Measurements from ENCODE around the gene RIMBP2.

RIMBP2 gene

GRCh38 chr12:130557886-130558765 lies 158.0 kb downstream of the RIMBP2 start:
- DNase-seq (no peak), ATAC-seq (ENCODE audit: insufficient read depth, low read depth) (no peak)
- Histone ChIP-seq H3K79me2 (ENCODE audit: insufficient read depth, low read length) (no peaks in the 10 kb centered on the region), H2AFZ (ENCODE audit: low read depth, low read length) (no peak overlapping the region), H3K36me3 (ENCODE audit: insufficient read depth, low read length) (no peaks in the 10 kb centered on the region), H3K4me3 (ENCODE audit: low read depth in 1 of 2, low read length in 2 of 2) (no peak overlapping the region), H3K27me3 (ENCODE audit: insufficient read depth, low read length, poor library complexity) (no peaks in the 10 kb centered on the region), H3K9me3 (ENCODE audit: insufficient read depth, low read length, severe bottlenecking) (no peaks in the 10 kb centered on the region), H4K20me1 (ENCODE audit: insufficient read depth, low read length) (no peaks in the 10 kb centered on the region), H3K4me1 (ENCODE audit: insufficient read depth, low read length) (no peaks in the 10 kb centered on the region), H3K9ac (ENCODE audit: low read depth, low read length) (no peak overlapping the region), H3K4me2 (ENCODE audit: insufficient read depth, low read length) (no peak overlapping the region), H3K27ac (ENCODE audit: low read length) (no peak overlapping the region)
- TF ChIP-seq EZH2 (IDR thresholded peaks at IDR 0.05; ENCODE audit: borderline replicate concordance, low read depth, low read length, severe bottlenecking) (no peak), CTCF (IDR thresholded peaks at IDR 0.05; ENCODE audit: borderline replicate concordance, extremely low read depth, low read length, poor library complexity, severe bottlenecking) (no peak)

GRCh38 chr12:130557201-130557600 lies 158.9 kb downstream of the RIMBP2 start:
- no peak overlapping the region for H3K27ac ChIP-seq (ENCODE audit: low read length)
- no peak overlapping the region for H2AFZ ChIP-seq (ENCODE audit: low read depth, low read length)
- H3K9me3 ChIP-seq (ENCODE audit: insufficient read depth, low read length, severe bottlenecking) = no peaks in the 10 kb centered on the region
- no peak overlapping the region for H3K9ac ChIP-seq (ENCODE audit: low read depth, low read length)
- ATAC-seq (ENCODE audit: insufficient read depth, low read depth) = no peak
- no peaks in the 10 kb centered on the region for H4K20me1 ChIP-seq (ENCODE audit: insufficient read depth, low read length)
- no peak overlapping the region for H3K4me3 ChIP-seq (ENCODE audit: low read depth in 1 of 2, low read length in 2 of 2)
- no peaks in the 10 kb centered on the region for H3K27me3 ChIP-seq (ENCODE audit: insufficient read depth, low read length, poor library complexity)
- H3K36me3 ChIP-seq (ENCODE audit: insufficient read depth, low read length) = no peaks in the 10 kb centered on the region
- no peak for DNase-seq
- TF ChIP-seq CTCF (IDR thresholded peaks at IDR 0.05; ENCODE audit: borderline replicate concordance, extremely low read depth, low read length, poor library complexity, severe bottlenecking) = no peak
- no peak for TF ChIP-seq EZH2 (IDR thresholded peaks at IDR 0.05; ENCODE audit: borderline replicate concordance, low read depth, low read length, severe bottlenecking)
- no peaks in the 10 kb centered on the region for H3K4me1 ChIP-seq (ENCODE audit: insufficient read depth, low read length)
- no peaks in the 10 kb centered on the region for H3K79me2 ChIP-seq (ENCODE audit: insufficient read depth, low read length)
- H3K4me2 ChIP-seq (ENCODE audit: insufficient read depth, low read length) = no peak overlapping the region

- no peak overlapping the region for H3K27ac ChIP-seq (ENCODE audit: low read length)
- no peaks in the 10 kb centered on the region for H3K4me1 ChIP-seq (ENCODE audit: insufficient read depth, low read length)
- TF ChIP-seq CTCF (IDR thresholded peaks at IDR 0.05; ENCODE audit: borderline replicate concordance, extremely low read depth, low read length, poor library complexity, severe bottlenecking) (no peak), EZH2 (IDR thresholded peaks at IDR 0.05; ENCODE audit: borderline replicate concordance, low read depth, low read length, severe bottlenecking) (no peak)
- H2AFZ ChIP-seq (ENCODE audit: low read depth, low read length) = no peak overlapping the region
- H3K9ac ChIP-seq (ENCODE audit: low read depth, low read length) = no peak overlapping the region
- ATAC-seq (ENCODE audit: insufficient read depth, low read depth) (no peak), DNase-seq (no peak)
- H3K79me2 ChIP-seq (ENCODE audit: insufficient read depth, low read length) = no peaks in the 10 kb centered on the region
- H3K27me3 ChIP-seq (ENCODE audit: insufficient read depth, low read length, poor library complexity) = no peaks in the 10 kb centered on the region
- no peaks in the 10 kb centered on the region for H3K9me3 ChIP-seq (ENCODE audit: insufficient read depth, low read length, severe bottlenecking)
- H3K4me3 ChIP-seq (ENCODE audit: low read depth in 1 of 2, low read length in 2 of 2) = no peak overlapping the region
- no peaks in the 10 kb centered on the region for H4K20me1 ChIP-seq (ENCODE audit: insufficient read depth, low read length)
- no peak overlapping the region for H3K4me2 ChIP-seq (ENCODE audit: insufficient read depth, low read length)
- no peaks in the 10 kb centered on the region for H3K36me3 ChIP-seq (ENCODE audit: insufficient read depth, low read length)
Observed at GRCh38 chr12:130556486-130557055, 159.5 kb downstream of the RIMBP2 start.
